Activated CD8-positive, alpha-beta memory T cell treated with anti-CD3 and anti-CD28 coated beads, Interleukin-2, amount 50 U/mL, for 24 hours (primary cell): Measurements from ENCODE around the gene TELO2.

Experiments used
- DNase-seq: peaks from one replicate; pipeline ENCODE4 v3.0.0-alpha.2; 2020; ENCODE audit errors: extremely low read depth

The TELO2 gene

GRCh38 chr16:1518626-1519135, 25.5 kb downstream of the TELO2 start:
- DNase-seq: no peak

GRCh38 chr16:1519831-1520230, 26.7 kb downstream of the TELO2 start:
- no peak for DNase-seq

- no peak for DNase-seq
Measured at GRCh38 chr16:1520461-1520860, 27.3 kb downstream of the TELO2 start.

- DNase-seq: no peak
Measured at GRCh38 chr16:1523581-1524245, 30.6 kb downstream of the TELO2 start.

GRCh38 chr16:1524366-1524765, 31.2 kb downstream of the TELO2 start:
- no peak for DNase-seq

- DNase-seq: no peak
Measured at GRCh38 chr16:1525871-1526607, 32.9 kb downstream of the TELO2 start.

GRCh38 chr16:1526608-1527555, 33.7 kb downstream of the TELO2 start:
- no peak for DNase-seq

- no peak for DNase-seq
Measured at GRCh38 chr16:1527836-1528811, 35.0 kb downstream of the TELO2 start.

GRCh38 chr16:1528921-1529537, 35.9 kb downstream of the TELO2 start:
- no peak for DNase-seq

- DNase-seq: no peak
Measured at GRCh38 chr16:1530349-1530882, 37.3 kb downstream of the TELO2 start.

GRCh38 chr16:1530883-1531637, 37.9 kb downstream of the TELO2 start:
- DNase-seq: no peak

GRCh38 chr16:1531638-1531910, 38.4 kb downstream of the TELO2 start:
- no peak for DNase-seq

- no peak for DNase-seq
Measured at GRCh38 chr16:1532081-1532760, 39.1 kb downstream of the TELO2 start.

- no peak for DNase-seq
Measured at GRCh38 chr16:1532771-1533170, 39.6 kb downstream of the TELO2 start.

GRCh38 chr16:1533443-1533951, 40.3 kb downstream of the TELO2 start, which contains the start of gene TMEM204:
Gene TMEM204, plus strand, starts transcription at chr16:1533666. Its CDS starts 610 bp downstream, at chr16:1534276.
- no peak for DNase-seq

- no peak for DNase-seq
Measured at GRCh38 chr16:1534021-1535020, 41.2 kb downstream of the TELO2 start.
